GM12873 (cell line): Measurements from ENCODE around the gene GDAP1L1.

Experiments used
- TF ChIP-seq, protein P1 (sequence below): IDR thresholded peaks from 2 replicates; pipeline ENCODE4 v1.5.1; 2012; ENCODE audit warnings: low read depth, mild to moderate bottlenecking, moderate library complexity, low read length, control low read depth; ENCODE audit not compliant: insufficient read depth; ENCODE audit errors: missing control alignments

GDAP1L1 gene

DNA sequence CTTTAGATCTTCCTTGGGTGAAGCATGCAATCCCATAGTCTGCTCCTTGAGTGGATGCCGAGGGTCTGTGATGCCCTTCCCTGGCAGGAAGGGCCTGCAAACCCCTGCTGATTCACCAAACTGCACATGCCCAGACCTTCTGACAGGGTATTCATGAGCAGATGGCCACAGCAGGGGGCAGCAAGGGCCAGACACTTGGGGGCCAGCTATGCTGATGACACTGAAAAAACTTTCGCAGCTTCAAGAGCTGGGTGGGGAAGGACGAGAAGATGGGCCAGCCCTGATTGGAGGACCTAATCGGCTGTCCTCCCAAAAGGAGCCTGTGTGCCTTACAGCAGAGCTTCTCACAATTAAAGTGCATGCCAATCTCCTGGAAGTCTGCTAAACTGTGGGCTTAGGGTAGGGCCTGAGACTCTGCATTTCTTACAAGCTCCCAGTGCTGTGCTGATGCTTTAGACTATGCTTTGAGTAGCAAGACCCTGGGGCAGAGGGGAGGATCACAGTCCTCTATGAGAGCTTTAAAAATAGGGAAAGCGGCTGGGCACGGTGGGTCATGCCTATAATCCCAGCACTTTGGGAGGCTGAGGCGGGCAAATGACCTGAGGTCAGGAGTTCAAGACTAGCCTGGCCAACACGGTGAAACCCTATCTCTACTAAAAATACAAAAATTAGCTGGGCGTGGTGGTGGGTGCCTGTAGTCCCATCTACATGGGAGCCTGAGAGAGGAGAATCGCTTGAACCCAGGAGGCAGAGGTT lies 15.2 kb upstream of the GDAP1L1 start:
- TF ChIP-seq, protein P1, sequence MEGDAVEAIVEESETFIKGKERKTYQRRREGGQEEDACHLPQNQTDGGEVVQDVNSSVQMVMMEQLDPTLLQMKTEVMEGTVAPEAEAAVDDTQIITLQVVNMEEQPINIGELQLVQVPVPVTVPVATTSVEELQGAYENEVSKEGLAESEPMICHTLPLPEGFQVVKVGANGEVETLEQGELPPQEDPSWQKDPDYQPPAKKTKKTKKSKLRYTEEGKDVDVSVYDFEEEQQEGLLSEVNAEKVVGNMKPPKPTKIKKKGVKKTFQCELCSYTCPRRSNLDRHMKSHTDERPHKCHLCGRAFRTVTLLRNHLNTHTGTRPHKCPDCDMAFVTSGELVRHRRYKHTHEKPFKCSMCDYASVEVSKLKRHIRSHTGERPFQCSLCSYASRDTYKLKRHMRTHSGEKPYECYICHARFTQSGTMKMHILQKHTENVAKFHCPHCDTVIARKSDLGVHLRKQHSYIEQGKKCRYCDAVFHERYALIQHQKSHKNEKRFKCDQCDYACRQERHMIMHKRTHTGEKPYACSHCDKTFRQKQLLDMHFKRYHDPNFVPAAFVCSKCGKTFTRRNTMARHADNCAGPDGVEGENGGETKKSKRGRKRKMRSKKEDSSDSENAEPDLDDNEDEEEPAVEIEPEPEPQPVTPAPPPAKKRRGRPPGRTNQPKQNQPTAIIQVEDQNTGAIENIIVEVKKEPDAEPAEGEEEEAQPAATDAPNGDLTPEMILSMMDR = no peak

DNA sequence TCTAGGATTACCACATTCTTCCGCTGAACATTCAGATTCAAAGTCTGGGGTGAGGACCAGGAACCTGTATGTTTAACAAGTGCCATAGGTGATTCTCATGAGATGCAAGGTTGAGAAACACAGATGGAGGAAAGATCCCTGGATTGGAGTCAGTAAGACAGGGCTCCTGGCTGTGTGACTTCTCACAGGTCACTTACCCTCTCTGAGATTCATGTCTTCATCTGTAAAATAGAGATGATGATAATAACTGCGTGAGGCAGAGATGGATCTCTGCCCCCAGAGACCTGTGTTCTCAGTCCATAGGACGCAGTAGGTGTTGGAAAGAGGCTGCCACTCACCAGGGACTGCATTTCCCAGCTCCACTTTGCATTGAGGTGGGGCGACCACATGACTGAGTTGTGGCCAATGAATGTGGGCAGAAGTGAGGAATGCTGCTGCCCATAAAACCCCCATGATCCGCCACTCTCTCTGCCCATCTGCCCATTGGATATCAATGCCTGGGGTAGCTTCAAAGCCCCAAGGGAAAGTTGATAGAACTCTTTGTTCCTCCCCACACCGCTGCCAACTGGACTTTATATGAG lies 13.6 kb upstream of the GDAP1L1 start:
- TF ChIP-seq, protein P1 = no peak

DNA sequence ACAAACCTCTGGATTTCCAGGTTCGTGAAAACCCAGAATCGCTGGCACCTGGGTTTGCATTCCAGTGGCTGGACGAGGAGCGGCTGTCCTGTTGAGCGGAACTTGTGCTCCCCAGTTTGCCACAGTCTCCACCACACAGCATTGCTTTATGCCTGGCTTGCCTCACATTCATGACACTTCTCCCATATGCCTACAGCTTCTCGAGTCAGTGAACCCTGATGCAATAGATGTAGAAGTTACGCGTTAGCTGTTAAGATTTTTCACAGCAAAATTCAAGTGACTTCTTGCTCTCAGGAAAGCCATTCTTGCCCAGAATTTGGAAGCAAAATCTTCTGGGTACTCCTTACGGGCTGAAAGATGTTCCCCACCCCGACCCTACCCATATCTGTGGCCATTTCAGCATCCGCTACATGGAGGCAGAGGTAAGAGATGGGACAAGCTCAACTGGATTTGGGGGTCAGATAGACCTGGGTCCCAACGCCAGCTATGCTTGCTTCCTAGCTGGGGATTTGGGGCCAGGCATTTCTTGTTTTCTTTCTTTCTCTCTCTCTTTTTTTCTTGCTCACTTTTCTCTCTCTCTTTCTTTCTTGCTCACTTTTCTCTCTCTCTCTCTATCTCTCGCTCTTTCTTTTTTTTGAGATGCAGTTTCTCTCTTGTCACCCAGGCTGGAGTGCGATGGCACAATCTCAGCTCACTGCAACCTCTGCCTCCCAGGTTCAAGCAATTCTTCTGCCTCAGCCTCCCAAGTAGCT lies 12.4 kb upstream of the GDAP1L1 start:
- TF ChIP-seq, protein P1 = no peak

DNA sequence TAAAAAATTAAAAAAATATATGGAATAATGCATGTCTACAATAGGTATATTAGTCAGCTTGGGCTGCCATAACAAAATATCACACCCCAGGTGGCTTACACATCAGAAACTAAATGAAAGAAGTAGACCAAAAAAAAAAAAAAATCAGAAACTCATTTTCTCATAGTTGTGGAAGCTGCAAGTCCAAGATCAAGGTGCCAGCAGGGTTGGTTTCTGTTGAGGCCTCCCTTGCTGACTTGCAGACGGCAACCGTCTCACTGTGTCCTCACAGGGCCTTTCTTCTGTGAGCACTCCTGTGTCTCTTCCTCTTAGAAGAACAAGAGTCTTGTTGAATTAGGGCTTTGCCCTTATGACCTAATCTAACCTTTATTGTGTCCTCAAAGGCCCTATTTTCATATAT lies 11.4 kb upstream of the GDAP1L1 start:
- TF ChIP-seq, protein P1 = no peak

DNA sequence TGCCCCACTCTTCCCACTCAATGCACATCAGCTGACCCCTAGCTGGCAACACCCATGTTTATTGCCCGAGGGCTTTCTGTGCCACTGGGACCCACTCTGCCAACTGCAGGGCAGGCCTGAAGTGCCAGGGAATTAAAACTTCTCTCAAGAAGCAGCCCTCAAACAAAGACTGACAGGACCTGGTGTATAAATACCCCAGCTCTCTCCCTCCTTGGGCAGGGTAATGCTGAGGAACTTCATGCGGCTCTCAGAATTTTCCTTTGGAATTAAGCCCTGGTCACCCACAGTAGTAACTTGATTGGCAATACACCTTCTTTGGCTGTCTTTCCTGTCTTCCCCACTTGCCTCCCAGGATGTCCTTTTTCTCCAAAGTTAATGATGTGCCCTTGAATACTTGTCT lies 5.3 kb upstream of the GDAP1L1 start:
- TF ChIP-seq, protein P1 = no peak

DNA sequence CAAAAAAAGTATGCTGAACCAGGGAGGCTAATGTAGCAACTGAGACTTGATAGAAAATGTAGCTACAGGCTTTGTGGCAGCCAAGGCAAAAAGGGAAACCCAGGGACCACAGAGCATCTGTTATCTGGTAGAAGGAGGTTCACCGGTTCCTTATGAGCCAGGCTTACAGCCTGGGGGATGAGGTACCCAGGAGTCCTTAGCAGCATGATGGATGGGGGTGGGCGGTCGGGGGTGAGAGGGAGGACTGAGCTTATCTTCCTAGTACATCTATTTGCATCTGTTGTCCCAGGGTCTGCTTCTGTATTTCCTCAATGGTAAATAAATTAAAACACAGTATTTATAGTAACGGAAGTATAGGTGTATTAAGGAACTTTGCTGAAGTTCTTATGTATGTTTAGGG lies 1.1 kb upstream of the GDAP1L1 start:
- TF ChIP-seq, protein P1 = no peak
